Transverse colon (tissue), 4 donors: ENCODE measurements around the gene GNA12. TPM values are rescaled to one million over a fixed set of nuclear protein-coding genes. Genes with fewer than 3 reads are reported as not detected.

Experiments used
- DNase-seq: peaks from one replicate; pipeline ENCODE4 v3.0.0-alpha.2; 2019
- H3K27ac ChIP-seq, 4 donors: fragments of 200-600 bp; sonication (generic); 2 replicates each; pipeline ENCODE4 v1.5.1; 2016 to 2018; ENCODE audit warnings: inconsistent platforms in 4 of 4
- H3K27me3 ChIP-seq: fragments of 200-600 bp; sonication (generic); 2 replicates; pipeline ENCODE4 v1.5.1; 2017; ENCODE audit warnings: inconsistent platforms
- H3K36me3 ChIP-seq, 4 donors: fragments of 200-600 bp; sonication (generic); 2 replicates each; pipeline ENCODE4 v1.5.1; 2017 to 2019; ENCODE audit warnings: inconsistent platforms in 4 of 4
- H3K4me1 ChIP-seq, 4 donors: fragments of 200-600 bp; sonication (generic); 2 replicates each; pipeline ENCODE4 v1.5.1; 2017 to 2020; ENCODE audit warnings: inconsistent platforms in 4 of 4
- H3K4me3 ChIP-seq, 4 donors: fragments of 200-600 bp; sonication (generic); 1 replicate in 1 of 4; 2 replicates in 3 of 4; pipeline versions ENCODE4 v1.5.1 to v1.6.1; 2017 to 2019; ENCODE audit warnings: inconsistent platforms in 4 of 4
- H3K9me3 ChIP-seq, 2 donors: fragments of 200-600 bp; sonication (generic); 2 replicates each; pipeline ENCODE4 v1.5.1; 2017 to 2019; ENCODE audit warnings: inconsistent platforms in 2 of 2
- CTCF ChIP-seq, 5 experiments: fragments of 200-600 bp in 3 of 5; fragments of 450-650 bp in 2 of 5; sonication (generic) in 3 of 5; IDR thresholded peaks; 1 replicate in 2 of 5; 2 replicates in 3 of 5; pipeline ENCODE4 v1.5.1; 2016 to 2017; ENCODE audit warnings: antibody characterized with exemption in 5 of 5, inconsistent platforms in 3 of 5, mild to moderate bottlenecking in 2 of 5, moderate library complexity in 1 of 5
- EP300 ChIP-seq: sonication (generic); formaldehyde crosslinking; IDR thresholded peaks from one replicate; pipeline ENCODE4 v1.6.1; 2017; ENCODE audit warnings: antibody characterized with exemption, low read depth
- POLR2A ChIP-seq: fragments of 450-650 bp; IDR thresholded peaks from one replicate; pipeline ENCODE4 v1.6.1; 2016; ENCODE audit warnings: antibody characterized with exemption, mild to moderate bottlenecking, moderate library complexity
- POLR2AphosphoS5 ChIP-seq, 3 donors: sonication (generic); formaldehyde crosslinking; IDR thresholded peaks; one replicate each; pipeline ENCODE4 v1.6.1; 2016; ENCODE audit warnings: antibody characterized with exemption in 3 of 3
- WGBS, 2 donors: methylation state at CpG; one replicate each; pipeline ENCODE4 v1.1.5; 2018; ENCODE audit warnings: low coverage in 1 of 2; 5-methylcytosine and 5-hydroxymethylcytosine counted together
- in situ Hi-C, 4 donors: fragments of 200-750 bp; cut with MboI; loops; one replicate each; pipeline versions ENCODE4 v1.15.0 to v1.15.1; 2017; ENCODE audit warnings: low sequenced_read_pairs in 3 of 4, low pct_ligation_motif_present in 1 of 4, low pct_unique_long_range_greater_than_20kb in 1 of 4
- intact Hi-C: fragments of 100-400 bp; cut with DNase I; formaldehyde crosslinking; loops from one replicate; pipeline ENCODE4 v1.15.1; 2023; ENCODE audit warnings: low total_unique reads
- total RNA-seq, 4 donors: library from RNA; depleted of rRNA; stranded (reverse); fragments of >200 nt; gene quantifications; one replicate each; pipeline ENCODE4 v1.1.0, GENCODE V29; 2016

GNA12 gene
- total RNA-seq, 4 donors from 2014 or later, result 18.9 to 39.6 (median 22.2) TPM

DNA sequence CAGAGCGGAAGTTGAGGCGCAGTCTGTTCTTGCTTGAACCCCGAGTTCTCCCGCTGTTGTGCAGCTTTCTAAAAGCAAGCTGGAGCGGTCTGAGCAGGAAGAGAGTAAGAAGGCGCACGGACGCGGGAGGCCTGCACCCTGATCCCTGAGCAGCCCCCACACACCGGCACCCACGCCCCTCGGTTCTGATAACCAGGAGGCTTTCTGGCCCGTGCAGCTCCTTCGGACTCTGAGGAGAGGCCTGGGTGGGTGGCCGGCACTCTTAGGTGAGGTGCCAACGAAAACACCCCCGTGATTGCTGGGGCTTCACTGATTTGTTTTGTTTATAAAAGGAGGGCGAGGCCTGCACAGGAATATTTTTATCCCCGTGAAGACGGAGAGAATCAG is 127.2 kb downstream of the GNA12 start:
- in situ Hi-C loops, result no loop called here
- H3K27ac ChIP-seq, result peak overlapping the region; percentile 67 to 82 (median 70)
- H3K4me1 ChIP-seq, result peaks cover 3 to 23% (median 19%) of the 10 kb centered on the region in 4 donors
- H3K36me3 ChIP-seq, result no peaks in the 10 kb centered on the region
- H3K4me3 ChIP-seq, result no peak overlapping the region
- 62 to 70% methylated on average over 2 to 20 of the region's 20 CpGs for WGBS, 2 donors
- TF ChIP-seq POLR2AphosphoS5 (IDR thresholded peaks at IDR 0.05) (no peak), POLR2A (no peak), EP300 (no peak), CTCF (IDR thresholded peaks at IDR 0.05) (no peak)
- intact Hi-C loops, result loop anchor here (1.0 kb wide), 1 partner anchor 45 kb away; no protein-coding TSS in a partner anchor
- no peak for DNase-seq
- H3K9me3 ChIP-seq, result no peaks in the 10 kb centered on the region
- H3K27me3 ChIP-seq, result no peaks in the 10 kb centered on the region

DNA sequence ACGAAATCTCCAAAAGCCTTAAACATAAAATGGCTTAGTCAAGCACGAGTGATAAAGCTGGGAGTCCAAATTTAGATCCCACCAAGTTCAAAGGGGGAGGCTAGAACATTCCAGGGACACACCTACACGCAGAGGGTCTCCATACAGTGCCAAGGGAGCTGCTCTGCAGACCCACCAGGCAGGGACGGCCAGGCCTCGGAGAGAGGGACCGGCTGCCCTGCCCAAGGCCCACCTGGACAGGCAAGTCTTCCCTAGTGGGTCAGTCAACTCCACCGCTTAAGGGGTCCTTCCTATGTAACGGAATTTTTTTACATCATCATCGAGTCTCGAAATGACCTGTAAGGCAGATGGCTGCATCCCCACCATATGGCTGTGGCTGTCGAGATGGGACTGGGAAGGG is 127.6 kb downstream of the GNA12 start:
- Histone ChIP-seq H3K4me1 (peaks cover 3 to 23% (median 19%) of the 10 kb centered on the region in 4 donors), H3K9me3 (no peaks in the 10 kb centered on the region), H3K36me3 (no peaks in the 10 kb centered on the region), H3K27me3 (no peaks in the 10 kb centered on the region), H3K4me3 (no peak overlapping the region), H3K27ac (no peak overlapping the region)
- no peak for TF ChIP-seq POLR2A
- no peak for TF ChIP-seq POLR2AphosphoS5 (IDR thresholded peaks at IDR 0.05)
- TF ChIP-seq EP300, result no peak
- no peak for TF ChIP-seq CTCF (IDR thresholded peaks at IDR 0.05)
- intact Hi-C loops (loop anchor here (1.0 kb wide), 1 partner anchor 44 kb away; no protein-coding TSS in a partner anchor), in situ Hi-C loops (no loop called here)
- DNase-seq, result no peak
- WGBS, 2 donors, result 80 to 92% methylated on average over 1 to 11 of the region's 11 CpGs

- DNase-seq, result no peak
- Histone ChIP-seq H3K4me3 (no peak overlapping the region), H3K36me3 (no peaks in the 10 kb centered on the region), H3K9me3 (no peaks in the 10 kb centered on the region), H3K27me3 (no peaks in the 10 kb centered on the region), H3K4me1 (peaks cover 3 to 24% (median 19%) of the 10 kb centered on the region in 4 donors), H3K27ac (no peak overlapping the region)
- intact Hi-C loops (loop anchor here (1.0 kb wide), 1 partner anchor 43 kb away; no protein-coding TSS in a partner anchor), in situ Hi-C loops (no loop called here)
- 66 to 72% methylated on average over 5 to 22 of the region's 22 CpGs for WGBS, 2 donors
- TF ChIP-seq POLR2AphosphoS5 (IDR thresholded peaks at IDR 0.05) (no peak), EP300 (no peak), CTCF (IDR thresholded peaks at IDR 0.05) (no peak), POLR2A (no peak)
Measured at GRCh38 chr7:2715341-2716231, 128.5 kb downstream of the GNA12 start.

DNA sequence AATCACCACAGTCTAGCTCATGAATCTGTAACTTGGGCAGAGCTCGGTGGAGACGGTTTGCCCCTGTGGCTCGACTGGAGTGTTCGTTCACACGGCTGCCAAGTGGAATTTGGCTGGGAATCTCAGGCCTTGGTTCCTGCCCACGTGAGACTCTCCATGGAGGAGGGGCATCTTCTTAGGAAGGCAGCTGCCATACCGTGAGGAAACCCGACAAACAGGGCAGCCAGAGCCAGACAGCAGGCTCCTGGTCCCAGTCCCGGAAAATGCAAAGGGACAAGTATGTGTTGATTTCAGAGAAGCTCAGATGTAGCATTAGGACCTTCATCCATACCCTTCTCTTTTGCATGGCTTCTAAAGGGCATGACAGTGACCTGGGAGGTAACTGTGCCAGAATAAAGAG is 129.5 kb downstream of the GNA12 start:
- no peaks in the 10 kb centered on the region for H3K36me3 ChIP-seq

More for the DNA sequence above, 129.5 kb downstream of the GNA12 start:
- WGBS, 2 donors, result 97 to 98% methylated on average over 6 to 9 of the region's 9 CpGs
- DNase-seq, result no peak
- Histone ChIP-seq H3K27ac (no peak overlapping the region), H3K27me3 (no peaks in the 10 kb centered on the region), H3K4me3 (no peak overlapping the region), H3K4me1 (peaks cover 3 to 34% (median 22%) of the 10 kb centered on the region in 4 donors), H3K9me3 (no peaks in the 10 kb centered on the region)
- intact Hi-C loops (no loop called here), in situ Hi-C loops (no loop called here)
- TF ChIP-seq POLR2AphosphoS5 (IDR thresholded peaks at IDR 0.05), result no peak
- TF ChIP-seq POLR2A, result no peak
- no peak for TF ChIP-seq CTCF (IDR thresholded peaks at IDR 0.05)
- TF ChIP-seq EP300, result no peak
